Colonic mucosa (tissue), 4 donors: Measurements from ENCODE around the gene SPATA31C1. TPM values are rescaled to one million over a fixed set of nuclear protein-coding genes. Genes with fewer than 3 reads are reported as not detected.

Experiments used
- DNase-seq: peaks from one replicate; pipeline ENCODE4 v3.0.0-alpha.2; 2020
- H3K27ac ChIP-seq: fragments of 200-600 bp; one replicate; pipeline ENCODE4 v1.8.0; 2021
- H3K27me3 ChIP-seq: fragments of 200-600 bp; one replicate; pipeline ENCODE4 v1.8.0; 2021
- H3K36me3 ChIP-seq: fragments of 200-600 bp; one replicate; pipeline ENCODE4 v1.8.0; 2021
- H3K4me1 ChIP-seq: fragments of 200-600 bp; one replicate; pipeline ENCODE4 v1.8.0; 2021; ENCODE audit warnings: mild to moderate bottlenecking
- H3K4me3 ChIP-seq: fragments of 200-600 bp; one replicate; pipeline ENCODE4 v1.8.0; 2021
- H3K9ac ChIP-seq, 2 donors: one replicate each; pipeline ENCODE4 v1.7.0; 2013; ENCODE audit warnings: control low read depth in 2 of 2, low read depth in 2 of 2, low read length in 2 of 2
- H3K9me3 ChIP-seq: fragments of 200-600 bp; one replicate; pipeline ENCODE4 v1.8.0; 2021
- CTCF ChIP-seq: fragments of 200-600 bp; IDR thresholded peaks from one replicate; pipeline ENCODE4 v1.8.0; 2022; ENCODE audit warnings: antibody characterized with exemption, mild to moderate bottlenecking
- intact Hi-C: fragments of 100-400 bp; cut with DNase I; formaldehyde crosslinking; loops from one replicate; pipeline ENCODE4 v1.14.1; 2022
- total RNA-seq, 2 donors: library from RNA; stranded (reverse); fragmentation: NEBNext Ultra II Directional in 1 of 2; extraction: Animal tissue kit (Norgen Biotek cat#: 25700) in 1 of 2; gene quantifications; one replicate each; pipeline ENCODE4 v1.2.1, GENCODE V29; 2021
- donor health status: healthy.
- donor health status: DM: no; HTN: no; CAD: no.
- donor health status: DM: no; HTN: no; CAD: no.

Gene SPATA31C1
- total RNA-seq, 2 donors from 2014 or later, result not detected

DNA sequence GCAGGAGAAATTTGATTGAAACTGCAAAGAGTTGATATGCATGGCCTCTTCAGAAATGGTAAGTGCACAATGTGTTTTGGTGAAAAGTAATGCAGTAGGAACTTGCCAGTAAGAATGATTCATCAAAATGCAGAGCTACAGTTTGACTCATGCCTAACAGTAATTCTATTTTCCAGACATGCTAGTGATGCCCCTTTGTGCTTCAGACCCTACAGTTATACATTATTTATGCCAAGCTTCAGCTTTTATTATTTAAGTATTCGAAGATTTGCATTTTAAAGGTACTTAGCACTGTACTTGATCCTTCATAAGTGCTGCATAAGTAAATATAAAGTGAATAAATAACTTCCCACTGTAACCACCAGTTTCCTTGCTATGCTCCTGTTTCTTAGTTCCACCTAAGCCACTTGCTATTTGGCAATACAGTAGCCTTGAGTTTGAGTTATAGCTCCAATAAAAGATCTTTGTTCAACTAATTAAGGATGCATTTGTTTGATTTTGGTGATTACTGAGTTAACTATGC, 38.7 kb upstream of the SPATA31C1 start:
- Histone ChIP-seq H3K4me1 (peaks cover 7% of the 10 kb centered on the region), H3K4me3 (no peak overlapping the region), H3K27me3 (no peaks in the 10 kb centered on the region), H3K36me3 (no peaks in the 10 kb centered on the region), H3K27ac (no peak overlapping the region), H3K9ac (no peak overlapping the region), H3K9me3 (no peaks in the 10 kb centered on the region)
- TF ChIP-seq CTCF, result no peak
- DNase-seq, result no peak
- intact Hi-C loops, result no loop called here

GRCh38 chr9:87880116-87880515, 37.6 kb upstream of the SPATA31C1 start:
- no peak for DNase-seq
- no peak overlapping the region for H3K27ac ChIP-seq
- H3K9ac ChIP-seq, result no peak overlapping the region
- peaks cover 7% of the 10 kb centered on the region for H3K4me1 ChIP-seq
- H3K36me3 ChIP-seq, result no peaks in the 10 kb centered on the region
- H3K4me3 ChIP-seq, result no peak overlapping the region
- no peaks in the 10 kb centered on the region for H3K27me3 ChIP-seq
- H3K9me3 ChIP-seq, result no peaks in the 10 kb centered on the region
- no peak for TF ChIP-seq CTCF
- intact Hi-C loops, result loop anchor here (10.0 kb wide), 1 partner anchor 195 kb away; no protein-coding TSS in a partner anchor

DNA sequence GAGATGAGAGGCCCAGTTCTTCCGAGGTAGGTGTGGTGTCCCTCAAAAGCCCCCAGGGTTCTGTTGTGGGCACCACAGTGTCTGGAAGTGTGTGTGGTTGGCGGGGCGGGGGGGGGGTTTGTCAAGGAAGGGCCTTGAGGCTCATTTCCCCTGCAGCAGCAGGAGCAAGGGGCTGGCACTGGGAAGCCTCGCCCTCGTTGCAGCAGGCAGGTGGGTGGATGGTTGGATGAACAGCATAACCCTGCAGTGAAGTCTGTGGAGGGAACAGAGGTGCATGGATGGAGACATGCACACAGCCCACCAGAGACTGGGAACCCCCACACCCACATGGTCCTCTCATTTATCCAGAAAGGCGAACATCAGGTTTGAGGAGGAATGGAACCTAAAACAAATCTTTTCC, 37.1 kb upstream of the SPATA31C1 start:
- no peak for DNase-seq
- no peak for TF ChIP-seq CTCF
- intact Hi-C loops, result loop anchor here (10.0 kb wide), 1 partner anchor 196 kb away; no protein-coding TSS in a partner anchor

DNA sequence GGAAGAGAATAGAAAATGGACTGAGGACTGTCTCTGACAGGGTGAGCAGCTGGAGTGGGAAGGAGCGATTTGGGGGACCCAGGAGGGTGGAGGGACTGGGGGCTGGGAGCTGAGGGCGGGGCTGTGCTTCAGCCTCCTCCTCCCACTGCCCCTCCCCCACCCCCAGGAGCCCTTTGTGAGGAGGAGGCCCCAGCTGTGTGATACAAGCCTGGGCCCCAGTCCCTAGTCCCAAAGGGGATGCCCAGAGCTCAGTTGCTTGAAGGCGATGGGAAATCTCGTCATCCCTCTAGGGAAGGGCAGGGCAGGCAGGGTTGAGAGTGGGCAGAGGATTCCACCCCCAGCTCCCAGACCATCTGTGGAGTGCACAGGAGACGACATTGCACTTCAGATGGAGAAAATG, 35.1 kb upstream of the SPATA31C1 start, which contains the start of gene SPATA31E1:
TSS of gene SPATA31E1 (plus strand) at position 251 of the 400 bp plus-strand sequence. CDS start at position 266, 15 bp downstream.
- no peak for TF ChIP-seq CTCF
- H3K36me3 ChIP-seq, result no peaks in the 10 kb centered on the region
- no peaks in the 10 kb centered on the region for H3K27me3 ChIP-seq
- no peaks in the 10 kb centered on the region for H3K9me3 ChIP-seq
- H3K9ac ChIP-seq, result no peak within 1 kb of the TSS
- no peak for DNase-seq
- H3K27ac ChIP-seq, result no peak within 1 kb of the TSS
- intact Hi-C loops, result loop anchor here (10.0 kb wide), 1 partner anchor 198 kb away; no protein-coding TSS in a partner anchor
- H3K4me1 ChIP-seq, result peaks cover 7% of the 10 kb centered on the region
- no peak within 1 kb of the TSS for H3K4me3 ChIP-seq

More for the DNA sequence above, 37.1 kb upstream of the SPATA31C1 start:
- no peaks in the 10 kb centered on the region for H3K27me3 ChIP-seq
- peaks cover 7% of the 10 kb centered on the region for H3K4me1 ChIP-seq
- no peaks in the 10 kb centered on the region for H3K9me3 ChIP-seq
- no peak overlapping the region for H3K4me3 ChIP-seq
- no peak overlapping the region for H3K9ac ChIP-seq
- H3K36me3 ChIP-seq, result no peaks in the 10 kb centered on the region
- no peak overlapping the region for H3K27ac ChIP-seq

DNA sequence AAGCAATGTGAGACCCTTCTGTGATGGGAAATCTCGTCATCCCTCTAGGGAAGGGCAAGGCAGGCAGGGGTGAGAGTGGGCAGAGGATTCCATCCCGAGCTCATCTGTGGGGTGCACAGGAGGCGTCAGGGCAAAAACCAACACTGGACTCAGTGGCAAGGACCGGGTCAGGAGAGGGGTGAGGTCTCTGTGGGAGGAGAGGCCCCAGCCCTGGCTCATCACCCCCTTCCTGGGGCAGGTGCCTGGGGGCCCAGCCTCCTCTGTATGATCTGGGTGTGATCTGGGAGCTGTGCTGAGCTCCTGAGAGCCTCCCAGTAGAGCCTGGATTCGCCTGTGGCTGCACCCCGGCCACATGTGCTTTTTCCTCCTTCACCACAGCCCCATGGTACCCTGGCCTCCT, 34.5 kb upstream of the SPATA31C1 start:
- Histone ChIP-seq H3K27me3 (no peaks in the 10 kb centered on the region), H3K4me3 (no peak overlapping the region), H3K4me1 (peaks cover 7% of the 10 kb centered on the region), H3K27ac (no peak overlapping the region), H3K9ac (no peak overlapping the region), H3K36me3 (no peaks in the 10 kb centered on the region), H3K9me3 (no peaks in the 10 kb centered on the region)
- DNase-seq, result no peak
- no peak for TF ChIP-seq CTCF
- intact Hi-C loops, result loop anchor here (10.0 kb wide), 1 partner anchor 198 kb away; no protein-coding TSS in a partner anchor
